Measurements from ENCODE around the gene CA6.
"Not testable (repeated sequence)": the region's sequence is repeated elsewhere in the genome, so short reads cannot be mapped to it uniquely, and the experiment has no call there.

CA6 gene

GRCh38 chr1:8945568-8945967 lies at the start of gene CA6:
CA6 (plus strand) TSS chr1:8945868; CDS start chr1:8945887, 19 bp downstream.
- ATAC-seq (ENCODE audit: insufficient read depth, low read depth) (no peak), DNase-seq (peak; percentile 15)
- H3K4me3 ChIP-seq (ENCODE audit: low read depth in 1 of 2, low read length in 2 of 2) = peak within 1 kb of the TSS in 1 of 2 experiments; percentile 20; a peak in 1 of 4 replicates
- H3K79me2 ChIP-seq (ENCODE audit: insufficient read depth, low read length) = no peaks in the 10 kb centered on the region
- TF ChIP-seq, protein P1, sequence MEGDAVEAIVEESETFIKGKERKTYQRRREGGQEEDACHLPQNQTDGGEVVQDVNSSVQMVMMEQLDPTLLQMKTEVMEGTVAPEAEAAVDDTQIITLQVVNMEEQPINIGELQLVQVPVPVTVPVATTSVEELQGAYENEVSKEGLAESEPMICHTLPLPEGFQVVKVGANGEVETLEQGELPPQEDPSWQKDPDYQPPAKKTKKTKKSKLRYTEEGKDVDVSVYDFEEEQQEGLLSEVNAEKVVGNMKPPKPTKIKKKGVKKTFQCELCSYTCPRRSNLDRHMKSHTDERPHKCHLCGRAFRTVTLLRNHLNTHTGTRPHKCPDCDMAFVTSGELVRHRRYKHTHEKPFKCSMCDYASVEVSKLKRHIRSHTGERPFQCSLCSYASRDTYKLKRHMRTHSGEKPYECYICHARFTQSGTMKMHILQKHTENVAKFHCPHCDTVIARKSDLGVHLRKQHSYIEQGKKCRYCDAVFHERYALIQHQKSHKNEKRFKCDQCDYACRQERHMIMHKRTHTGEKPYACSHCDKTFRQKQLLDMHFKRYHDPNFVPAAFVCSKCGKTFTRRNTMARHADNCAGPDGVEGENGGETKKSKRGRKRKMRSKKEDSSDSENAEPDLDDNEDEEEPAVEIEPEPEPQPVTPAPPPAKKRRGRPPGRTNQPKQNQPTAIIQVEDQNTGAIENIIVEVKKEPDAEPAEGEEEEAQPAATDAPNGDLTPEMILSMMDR (IDR thresholded peaks at IDR 0.05; ENCODE audit: borderline replicate concordance, extremely low read depth, low read length, poor library complexity, severe bottlenecking) = no peak
- TF ChIP-seq EZH2 (IDR thresholded peaks at IDR 0.05; ENCODE audit: borderline replicate concordance, low read depth, low read length, severe bottlenecking) = no peak
- no peaks in the 10 kb centered on the region for H4K20me1 ChIP-seq (ENCODE audit: insufficient read depth, low read length)
- H2AFZ ChIP-seq (ENCODE audit: low read depth, low read length) = peak within 1 kb of the TSS; percentile 21; the same call in 1 of the 2 replicates
- peak within 1 kb of the TSS; percentile 95 for H3K27ac ChIP-seq (ENCODE audit: low read length)
- H3K9ac ChIP-seq (ENCODE audit: low read depth, low read length) = peak within 1 kb of the TSS; percentile 55
- H3K4me1 ChIP-seq (ENCODE audit: insufficient read depth, low read length) = peaks cover 64% of the 10 kb centered on the region
- no peaks in the 10 kb centered on the region for H3K27me3 ChIP-seq (ENCODE audit: insufficient read depth, low read length, poor library complexity)
- no peaks in the 10 kb centered on the region for H3K36me3 ChIP-seq (ENCODE audit: insufficient read depth, low read length)
- no peaks in the 10 kb centered on the region for H3K9me3 ChIP-seq (ENCODE audit: insufficient read depth, low read length, severe bottlenecking)
- peak within 1 kb of the TSS; percentile 37 for H3K4me2 ChIP-seq (ENCODE audit: insufficient read depth, low read length)

DNA sequence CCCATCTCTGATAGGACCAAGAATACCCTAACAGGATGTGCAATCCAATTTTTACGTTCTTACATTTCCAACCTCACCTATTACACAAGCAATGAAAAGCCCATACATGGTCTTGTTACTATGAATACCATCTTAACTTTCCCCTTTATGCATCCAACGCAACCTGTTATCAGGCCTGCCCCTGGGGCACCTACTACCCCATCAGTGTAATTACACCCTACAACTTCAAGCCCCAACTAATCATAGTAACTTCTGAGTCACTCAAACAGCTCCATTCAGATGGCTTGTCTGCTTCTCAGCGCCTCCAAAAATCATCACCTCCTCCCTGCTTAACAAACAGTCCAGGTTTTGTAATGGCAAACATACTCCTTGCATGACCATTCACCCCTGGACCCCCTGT lies 48.9 kb upstream of the CA6 start:
- not testable (repeated sequence) for H3K36me3 ChIP-seq (ENCODE audit: insufficient read depth, low read length); H3K4me3 ChIP-seq (ENCODE audit: low read depth in 1 of 2, low read length in 2 of 2); H2AFZ ChIP-seq (ENCODE audit: low read depth, low read length); H3K27ac ChIP-seq (ENCODE audit: low read length); H3K9ac ChIP-seq (ENCODE audit: low read depth, low read length); DNase-seq; H3K4me1 ChIP-seq (ENCODE audit: insufficient read depth, low read length); H3K27me3 ChIP-seq (ENCODE audit: insufficient read depth, low read length, poor library complexity); ATAC-seq (ENCODE audit: insufficient read depth, low read depth); H4K20me1 ChIP-seq (ENCODE audit: insufficient read depth, low read length); H3K4me2 ChIP-seq (ENCODE audit: insufficient read depth, low read length); H3K79me2 ChIP-seq (ENCODE audit: insufficient read depth, low read length); H3K9me3 ChIP-seq (ENCODE audit: insufficient read depth, low read length, severe bottlenecking)

DNA sequence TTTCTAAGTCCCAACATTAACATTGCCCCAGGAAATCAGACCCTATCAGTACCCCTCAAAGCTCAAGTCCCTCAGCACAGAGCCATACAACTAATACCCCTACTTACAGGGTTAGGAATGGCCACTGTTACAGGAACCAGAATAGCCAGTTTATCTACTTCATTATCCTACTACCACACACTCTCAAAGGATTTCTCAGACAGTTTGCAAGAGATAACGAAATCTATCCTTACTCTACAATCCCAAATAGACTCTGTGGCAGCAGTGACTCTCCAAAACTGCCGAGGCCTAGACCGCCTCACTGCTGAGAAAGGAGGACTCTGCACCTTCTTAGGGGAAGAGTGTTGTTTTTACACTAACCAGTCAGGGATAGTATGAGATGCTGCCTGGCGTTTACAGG lies 48.2 kb upstream of the CA6 start:
- H3K9me3 ChIP-seq (ENCODE audit: insufficient read depth, low read length, severe bottlenecking); H4K20me1 ChIP-seq (ENCODE audit: insufficient read depth, low read length); H3K9ac ChIP-seq (ENCODE audit: low read depth, low read length); H2AFZ ChIP-seq (ENCODE audit: low read depth, low read length); ATAC-seq (ENCODE audit: insufficient read depth, low read depth); H3K4me2 ChIP-seq (ENCODE audit: insufficient read depth, low read length); H3K79me2 ChIP-seq (ENCODE audit: insufficient read depth, low read length); H3K27me3 ChIP-seq (ENCODE audit: insufficient read depth, low read length, poor library complexity); H3K27ac ChIP-seq (ENCODE audit: low read length); H3K36me3 ChIP-seq (ENCODE audit: insufficient read depth, low read length); H3K4me1 ChIP-seq (ENCODE audit: insufficient read depth, low read length); H3K4me3 ChIP-seq (ENCODE audit: low read depth in 1 of 2, low read length in 2 of 2); DNase-seq: not testable (repeated sequence)

- H4K20me1 ChIP-seq (ENCODE audit: insufficient read depth, low read length); H2AFZ ChIP-seq (ENCODE audit: low read depth, low read length); H3K79me2 ChIP-seq (ENCODE audit: insufficient read depth, low read length); DNase-seq; H3K27ac ChIP-seq (ENCODE audit: low read length); H3K4me1 ChIP-seq (ENCODE audit: insufficient read depth, low read length); H3K4me2 ChIP-seq (ENCODE audit: insufficient read depth, low read length); H3K36me3 ChIP-seq (ENCODE audit: insufficient read depth, low read length); H3K27me3 ChIP-seq (ENCODE audit: insufficient read depth, low read length, poor library complexity); H3K4me3 ChIP-seq (ENCODE audit: low read depth in 1 of 2, low read length in 2 of 2); H3K9me3 ChIP-seq (ENCODE audit: insufficient read depth, low read length, severe bottlenecking); ATAC-seq (ENCODE audit: insufficient read depth, low read depth); H3K9ac ChIP-seq (ENCODE audit: low read depth, low read length): not testable (repeated sequence)
These were observed 47.2 kb upstream of the CA6 start for GRCh38 chr1:8898418-8898817.

GRCh38 chr1:8899046-8899445 lies 46.6 kb upstream of the CA6 start:
- no peaks in the 10 kb centered on the region for H3K9me3 ChIP-seq (ENCODE audit: insufficient read depth, low read length, severe bottlenecking)
- no peaks in the 10 kb centered on the region for H3K36me3 ChIP-seq (ENCODE audit: insufficient read depth, low read length)
- H3K4me2 ChIP-seq (ENCODE audit: insufficient read depth, low read length) = no peak overlapping the region
- no peaks in the 10 kb centered on the region for H3K79me2 ChIP-seq (ENCODE audit: insufficient read depth, low read length)
- H2AFZ ChIP-seq (ENCODE audit: low read depth, low read length) = no peak overlapping the region
- ATAC-seq (ENCODE audit: insufficient read depth, low read depth) (no peak), DNase-seq (no peak)
- no peaks in the 10 kb centered on the region for H3K27me3 ChIP-seq (ENCODE audit: insufficient read depth, low read length, poor library complexity)
- no peak overlapping the region for H3K9ac ChIP-seq (ENCODE audit: low read depth, low read length)
- H3K27ac ChIP-seq (ENCODE audit: low read length) = no peak overlapping the region
- TF ChIP-seq, protein P1 (IDR thresholded peaks at IDR 0.05; ENCODE audit: borderline replicate concordance, extremely low read depth, low read length, poor library complexity, severe bottlenecking) = no peak
- no peak for TF ChIP-seq EZH2 (IDR thresholded peaks at IDR 0.05; ENCODE audit: borderline replicate concordance, low read depth, low read length, severe bottlenecking)
- peaks cover 8% of the 10 kb centered on the region; the same call in 1 of the 2 replicates for H3K4me1 ChIP-seq (ENCODE audit: insufficient read depth, low read length)
- H4K20me1 ChIP-seq (ENCODE audit: insufficient read depth, low read length) = no peaks in the 10 kb centered on the region
- H3K4me3 ChIP-seq (ENCODE audit: low read depth in 1 of 2, low read length in 2 of 2) = no peak overlapping the region

GRCh38 chr1:8900684-8901083 lies 45.0 kb upstream of the CA6 start:
- not testable (repeated sequence) for H3K9ac ChIP-seq (ENCODE audit: low read depth, low read length); H3K4me3 ChIP-seq (ENCODE audit: low read depth in 1 of 2, low read length in 2 of 2); H3K4me2 ChIP-seq (ENCODE audit: insufficient read depth, low read length); H3K36me3 ChIP-seq (ENCODE audit: insufficient read depth, low read length); H2AFZ ChIP-seq (ENCODE audit: low read depth, low read length); H3K27ac ChIP-seq (ENCODE audit: low read length); H4K20me1 ChIP-seq (ENCODE audit: insufficient read depth, low read length); H3K27me3 ChIP-seq (ENCODE audit: insufficient read depth, low read length, poor library complexity); ATAC-seq (ENCODE audit: insufficient read depth, low read depth); H3K9me3 ChIP-seq (ENCODE audit: insufficient read depth, low read length, severe bottlenecking); DNase-seq; H3K4me1 ChIP-seq (ENCODE audit: insufficient read depth, low read length); H3K79me2 ChIP-seq (ENCODE audit: insufficient read depth, low read length)

Measured in DND-41 (cell line).